Retinal pigment epithelial cell (primary cell): ENCODE results near the gene C6orf15.

Experiments
- DNase-seq: peaks from one replicate; pipeline ENCODE4 v3.0.0-alpha.2; 2010; ENCODE audit warnings: low read depth
- H3K4me3 ChIP-seq: 2 replicates; pipeline ENCODE4 v1.5.1; 2011; ENCODE audit warnings: mild to moderate bottlenecking, low read length, control low read depth, moderate library complexity
- CTCF ChIP-seq: conservative IDR thresholded peaks from 2 replicates; pipeline ENCODE4 v1.5.1; 2011; ENCODE audit warnings: low read depth, low read length, control low read depth, inconsistent platforms

The C6orf15 gene

GRCh38 chr6:31122791-31123706, 10.7 kb upstream of the C6orf15 start:
- DNase-seq: peak; percentile 73
- no peak overlapping the region for H3K4me3 ChIP-seq
- no peak for TF ChIP-seq CTCF

- no peak for TF ChIP-seq CTCF
- DNase-seq: no peak
- H3K4me3 ChIP-seq: no peak overlapping the region
These were observed 8.9 kb upstream of the C6orf15 start for GRCh38 chr6:31121131-31121790.

- DNase-seq: no peak
- TF ChIP-seq CTCF: no peak
- no peak within 1 kb of the TSS for H3K4me3 ChIP-seq
These were observed 8.0 kb upstream of the C6orf15 start, which contains the start of gene CDSN for GRCh38 chr6:31120151-31120915. CDSN (minus strand) TSS chr6:31120446; CDS start chr6:31120419, 27 bp downstream.

- TF ChIP-seq CTCF: no peak
- no peak overlapping the region for H3K4me3 ChIP-seq
- DNase-seq: no peak
These were observed 5.8 kb upstream of the C6orf15 start for GRCh38 chr6:31118178-31118577.

GRCh38 chr6:31116661-31117385, 4.4 kb upstream of the C6orf15 start:
- H3K4me3 ChIP-seq: no peak overlapping the region
- no peak for DNase-seq
- TF ChIP-seq CTCF: no peak

GRCh38 chr6:31115941-31116560, 3.7 kb upstream of the C6orf15 start:
- no peak for DNase-seq
- no peak for TF ChIP-seq CTCF
- no peak overlapping the region for H3K4me3 ChIP-seq
